Measurements from ENCODE around the gene DDOST.

DNA sequence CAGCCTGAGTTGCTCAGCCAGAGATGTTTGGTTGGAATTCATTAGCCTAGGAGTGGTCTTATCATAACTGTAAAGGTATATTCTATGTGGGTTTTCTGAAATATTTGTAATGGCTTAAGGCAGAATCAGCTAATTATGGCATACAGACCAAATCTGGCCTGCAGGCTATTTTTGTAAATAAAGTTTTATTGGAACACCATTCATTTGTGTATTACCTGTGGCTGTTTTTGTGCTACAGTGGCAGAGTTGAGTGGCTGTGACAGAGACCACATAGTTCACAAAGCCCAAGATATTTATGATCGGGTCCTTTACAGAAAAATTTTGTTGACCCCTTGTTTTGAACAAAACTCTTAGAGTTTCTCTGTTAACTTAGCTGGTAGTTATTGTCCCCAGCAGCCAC is 7.4 kb upstream of the DDOST start:
- TF ChIP-seq CTCF (IDR thresholded peaks at IDR 0.05) = no peak
- TF ChIP-seq POLR2A (IDR thresholded peaks at IDR 0.05) = no peak

Measured in adrenal gland (tissue), 5 donors.